ENCODE data around the gene ELF5.

The ELF5 gene

GRCh38 chr11:34458525-34458924, 55.1 kb downstream of the ELF5 start:
- no peak for TF ChIP-seq CTCF (IDR thresholded peaks at IDR 0.05; ENCODE audit: control extremely low read depth, extremely low read depth, low read depth, missing control alignments)
- ChIA-PET CTCF (interaction anchor here (1.2 to 1.5 kb wide), 3 partner anchors 8 to 54 kb away, joined by 4 to 5 read pairs (median 4); no protein-coding TSS in a partner anchor), POLR2A (no interaction called here)
- DNase-seq (ENCODE audit: extremely low spot score), result no peak

GRCh38 chr11:34457607-34458006, 56.0 kb downstream of the ELF5 start:
- ChIA-PET CTCF (interaction anchor here (1.1 to 1.5 kb wide), 2 partner anchors 9 to 55 kb away, joined by 3 to 4 read pairs; no protein-coding TSS in a partner anchor), POLR2A (no interaction called here)
- no peak for DNase-seq (ENCODE audit: extremely low spot score)
- no peak for TF ChIP-seq CTCF (IDR thresholded peaks at IDR 0.05; ENCODE audit: control extremely low read depth, extremely low read depth, low read depth, missing control alignments)

GRCh38 chr11:34454308-34455032, 59.1 kb downstream of the ELF5 start:
- ChIA-PET CTCF (no interaction called here), POLR2A (no interaction called here)
- no peak for TF ChIP-seq CTCF (IDR thresholded peaks at IDR 0.05; ENCODE audit: control extremely low read depth, extremely low read depth, low read depth, missing control alignments)
- DNase-seq (ENCODE audit: extremely low spot score), result no peak

- ChIA-PET POLR2A (no interaction called here), CTCF (interaction anchor here (1.1 to 1.7 kb wide), 3 partner anchors 8 to 18 kb away, joined by 3 to 4 read pairs (median 4); no protein-coding TSS in a partner anchor)
- no peak for DNase-seq (ENCODE audit: extremely low spot score)
- TF ChIP-seq CTCF (IDR thresholded peaks at IDR 0.05; ENCODE audit: control extremely low read depth, extremely low read depth, low read depth, missing control alignments), result no peak
These were observed 62.5 kb downstream of the ELF5 start for GRCh38 chr11:34451053-34451452.

- ChIA-PET POLR2A (no interaction called here), CTCF (interaction anchor here (1.2 to 1.8 kb wide), 4 partner anchors 9 to 44 kb away, joined by 3 to 5 read pairs (median 5); no protein-coding TSS in a partner anchor)
- no peak for DNase-seq (ENCODE audit: extremely low spot score)
- TF ChIP-seq CTCF (IDR thresholded peaks at IDR 0.05; ENCODE audit: control extremely low read depth, extremely low read depth, low read depth, missing control alignments), result no peak
These were observed 64.6 kb downstream of the ELF5 start for GRCh38 chr11:34449013-34449412.

GRCh38 chr11:34448223-34448994, 65.2 kb downstream of the ELF5 start:
- no peak for DNase-seq (ENCODE audit: extremely low spot score)
- CTCF ChIA-PET, result interaction anchor here (1.0 to 1.3 kb wide), 3 partner anchors 9 to 44 kb away, joined by 3 to 5 read pairs (median 3); no protein-coding TSS in a partner anchor
- POLR2A ChIA-PET, result no interaction called here
- no peak for TF ChIP-seq CTCF (IDR thresholded peaks at IDR 0.05; ENCODE audit: control extremely low read depth, extremely low read depth, low read depth, missing control alignments)

All from GM10248 (cell line).